ENCODE results near the gene PSENEN.

GRCh38 chr19:35733180-35734125 lies 12.0 kb upstream of the PSENEN start:
- no peak for TF ChIP-seq POLR2A (IDR thresholded peaks at IDR 0.05)
- TF ChIP-seq CTCF (IDR thresholded peaks at IDR 0.05), result no peak

Measured in right lobe of liver (tissue), 4 donors.